ENCODE measurements around the gene STPG2. TPM values are rescaled to one million over a fixed set of nuclear protein-coding genes. Genes with fewer than 3 reads are reported as not detected.

Gene STPG2
- total and polyA plus RNA-seq, 3 donors from 2014 or later: 2.6 to 3.7 (median 2.7) TPM

- no peaks in the 10 kb centered on the region for H3K4me1 ChIP-seq
- no peak for TF ChIP-seq POLR2A (IDR thresholded peaks at IDR 0.05)
- TF ChIP-seq CTCF (IDR thresholded peaks at IDR 0.05): no peak
- no peaks in the 10 kb centered on the region for H3K27me3 ChIP-seq
- H3K27ac ChIP-seq: no peak overlapping the region
- WGBS, 2 donors: 86 to 87% methylated on average over 1 of the region's 1 CpG
- H3K9me3 ChIP-seq: no peaks in the 10 kb centered on the region
- intact Hi-C loops (cut with DNase I; ENCODE audit: low total_unique reads): no loop called here
- DNase-seq: no peak
- H3K4me3 ChIP-seq: no peak overlapping the region
- no peaks in the 10 kb centered on the region for H3K36me3 ChIP-seq (ENCODE audit: low read depth, missing control alignments)
These were observed 40.6 kb downstream of the STPG2 start for GRCh38 chr4:98102660-98103059.

DNA sequence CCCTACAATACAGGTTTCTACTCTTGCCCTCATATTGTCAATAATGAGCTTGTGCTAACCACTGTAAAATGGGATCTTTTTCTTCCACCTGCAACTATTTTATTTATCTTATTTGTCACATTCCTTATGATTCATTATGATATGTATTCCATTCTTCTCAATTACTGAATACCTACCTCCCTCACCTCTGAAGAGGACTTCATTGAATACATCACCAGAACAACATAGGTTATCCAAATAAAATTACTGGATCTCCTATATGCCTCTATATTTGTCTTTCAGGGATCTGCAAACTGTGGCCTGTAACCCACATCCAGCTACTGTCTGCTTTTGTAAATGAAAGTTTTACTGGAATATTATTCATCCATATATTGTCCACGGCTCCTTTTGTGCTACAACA, 41.3 kb downstream of the STPG2 start:
- H3K27me3 ChIP-seq: no peaks in the 10 kb centered on the region
- DNase-seq: no peak
- H3K36me3 ChIP-seq (ENCODE audit: low read depth, missing control alignments): no peaks in the 10 kb centered on the region
- H3K9me3 ChIP-seq: no peaks in the 10 kb centered on the region
- H3K4me1 ChIP-seq: no peaks in the 10 kb centered on the region
- intact Hi-C loops (cut with DNase I; ENCODE audit: low total_unique reads): no loop called here
- H3K27ac ChIP-seq: no peak overlapping the region
- no peak overlapping the region for H3K4me3 ChIP-seq
- 50 to 89% methylated on average over 1 of the region's 1 CpG for WGBS, 2 donors
- TF ChIP-seq CTCF (IDR thresholded peaks at IDR 0.05) (no peak), POLR2A (IDR thresholded peaks at IDR 0.05) (no peak)

DNA sequence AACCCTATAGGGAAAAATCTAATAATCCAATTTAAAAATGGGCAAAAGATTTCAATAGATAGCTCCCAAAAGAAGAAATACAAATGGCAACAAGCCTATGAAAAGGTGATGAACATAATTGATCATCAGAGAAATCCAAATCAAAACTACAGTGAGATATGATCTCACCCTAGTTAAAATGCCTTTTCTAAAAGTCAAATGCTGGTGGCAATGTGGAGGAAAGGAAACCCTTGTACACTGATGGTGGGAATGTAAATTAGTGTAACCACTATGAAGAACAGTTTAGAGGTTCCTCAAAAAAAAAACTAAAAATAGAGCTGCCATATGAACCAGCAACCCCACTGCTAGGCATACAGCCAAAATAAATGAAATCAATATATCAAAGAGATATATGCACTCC, 44.5 kb downstream of the STPG2 start:
- H3K4me1 ChIP-seq: no peaks in the 10 kb centered on the region
- H3K27me3 ChIP-seq: no peaks in the 10 kb centered on the region
- no peaks in the 10 kb centered on the region for H3K9me3 ChIP-seq
- no peak overlapping the region for H3K27ac ChIP-seq
- intact Hi-C loops (cut with DNase I; ENCODE audit: low total_unique reads): no loop called here
- no peak overlapping the region for H3K4me3 ChIP-seq
- no peaks in the 10 kb centered on the region for H3K36me3 ChIP-seq (ENCODE audit: low read depth, missing control alignments)
- TF ChIP-seq POLR2A (IDR thresholded peaks at IDR 0.05): no peak
- DNase-seq: no peak

GRCh38 chr4:98094118-98094517, 49.2 kb downstream of the STPG2 start:
- no peak overlapping the region for H3K4me3 ChIP-seq
- no peaks in the 10 kb centered on the region for H3K36me3 ChIP-seq (ENCODE audit: low read depth, missing control alignments)
- intact Hi-C loops (cut with DNase I; ENCODE audit: low total_unique reads): no loop called here
- no peak for DNase-seq
- TF ChIP-seq POLR2A (IDR thresholded peaks at IDR 0.05) (no peak), CTCF (IDR thresholded peaks at IDR 0.05) (no peak)
- H3K27ac ChIP-seq: no peak overlapping the region
- no peaks in the 10 kb centered on the region for H3K27me3 ChIP-seq
- H3K4me1 ChIP-seq: no peaks in the 10 kb centered on the region
- 94 to 100% methylated on average over 2 of the region's 2 CpGs for WGBS, 2 donors
- H3K9me3 ChIP-seq: no peaks in the 10 kb centered on the region

DNA sequence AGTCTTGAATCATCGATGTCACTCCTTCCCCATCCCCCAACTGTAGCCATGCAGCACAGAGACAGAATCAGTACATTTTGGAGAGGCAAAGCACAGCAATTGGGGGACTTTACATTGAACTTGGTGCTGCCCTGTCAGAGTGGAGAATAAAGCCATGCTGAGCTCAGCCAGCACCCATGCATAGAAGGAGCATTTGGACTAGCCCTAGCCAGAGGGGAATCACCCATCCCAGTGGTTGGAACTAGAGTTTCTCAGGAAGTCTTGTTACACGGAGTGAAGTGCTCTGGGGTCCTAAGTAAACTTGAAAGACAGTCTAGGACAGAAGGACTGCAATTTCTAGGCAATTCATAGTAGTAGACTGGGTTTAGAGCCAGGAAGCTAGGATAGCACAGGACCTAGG, 49.6 kb downstream of the STPG2 start:
- no peak overlapping the region for H3K4me3 ChIP-seq
- no peaks in the 10 kb centered on the region for H3K9me3 ChIP-seq
- intact Hi-C loops (cut with DNase I; ENCODE audit: low total_unique reads): no loop called here
- no peaks in the 10 kb centered on the region for H3K4me1 ChIP-seq
- H3K27ac ChIP-seq: no peak overlapping the region
- H3K36me3 ChIP-seq (ENCODE audit: low read depth, missing control alignments): no peaks in the 10 kb centered on the region
- WGBS, 2 donors: 82 to 90% methylated on average over 2 of the region's 2 CpGs
- TF ChIP-seq CTCF (IDR thresholded peaks at IDR 0.05): no peak
- no peak for TF ChIP-seq POLR2A (IDR thresholded peaks at IDR 0.05)
- no peak for DNase-seq
- H3K27me3 ChIP-seq: no peaks in the 10 kb centered on the region
